ENCODE measurements around the gene TSR3. TPM values are rescaled to one million over a fixed set of nuclear protein-coding genes. Genes with fewer than 3 reads are reported as not detected.

TSR3 gene
- total RNA-seq, 2 donors from 2014 or later = 70.5 to 98.8 TPM

GRCh38 chr16:1333854-1334700 is 17.6 kb downstream of the TSR3 start:
- DNase-seq (no peak), ATAC-seq (no peak)
- H3K36me3 ChIP-seq (replicated peaks in 1 of 2; ENCODE audit: insufficient read depth in 1 of 2, low read depth in 2 of 2) = no peaks in the 10 kb centered on the region
- H3K4me1 ChIP-seq = peaks cover 41% of the 10 kb centered on the region
- H3K9me3 ChIP-seq = no peaks in the 10 kb centered on the region
- intact Hi-C loops (cut with DNase I) = no loop called here
- H3K27ac ChIP-seq = no peak overlapping the region
- H3K4me3 ChIP-seq = no peak overlapping the region
- WGBS, 2 donors = 0 to 1% methylated on average over 9 to 49 of the region's 78 CpGs
- TF ChIP-seq CTCF (IDR thresholded peaks at IDR 0.05) (no peak), POLR2A (IDR thresholded peaks at IDR 0.05) (no peak)
- peaks cover 8 to 28% of the 10 kb centered on the region in 2 donors for H3K27me3 ChIP-seq

- H3K9me3 ChIP-seq = no peaks in the 10 kb centered on the region
- 1% methylated on average over 75 of the region's 83 CpGs; no CpG with 5 or more reads in 1 of the 2 donors for WGBS, 2 donors
- DNase-seq (peak; percentile 43 to 55 (median 48)), ATAC-seq (peak; percentile 54)
- TF ChIP-seq POLR2A (IDR thresholded peaks at IDR 0.05) (no peak), CTCF (IDR thresholded peaks at IDR 0.05) (no peak)
- intact Hi-C loops (cut with DNase I) = no loop called here
- peaks cover 8 to 28% of the 10 kb centered on the region in 2 donors for H3K27me3 ChIP-seq
- H3K27ac ChIP-seq = no peak within 1 kb of the TSS
- H3K4me3 ChIP-seq = no peak within 1 kb of the TSS
- H3K4me1 ChIP-seq = peaks cover 41% of the 10 kb centered on the region
- H3K36me3 ChIP-seq (replicated peaks in 1 of 2; ENCODE audit: insufficient read depth in 1 of 2, low read depth in 2 of 2) = no peaks in the 10 kb centered on the region
Measured at GRCh38 chr16:1333149-1333812, 18.4 kb downstream of the TSR3 start, which contains the start of gene BAIAP3. Gene BAIAP3, plus strand, starts transcription at chr16:1333645. Its CDS starts 4,905 bp downstream, at chr16:1338550.

GRCh38 chr16:1332618-1333148 is 19.0 kb downstream of the TSR3 start:
- Histone ChIP-seq H3K4me1 (peaks cover 37% of the 10 kb centered on the region), H3K4me3 (no peak overlapping the region), H3K27me3 (peaks cover 8 to 28% of the 10 kb centered on the region in 2 donors), H3K27ac (no peak overlapping the region), H3K9me3 (no peaks in the 10 kb centered on the region), H3K36me3 (replicated peaks in 1 of 2; ENCODE audit: insufficient read depth in 1 of 2, low read depth in 2 of 2) (no peaks in the 10 kb centered on the region)
- intact Hi-C loops (cut with DNase I) = no loop called here
- DNase-seq (no peak), ATAC-seq (no peak)
- TF ChIP-seq CTCF (IDR thresholded peaks at IDR 0.05) (no peak), POLR2A (IDR thresholded peaks at IDR 0.05) (no peak)
- WGBS, 2 donors = 16% methylated on average over 26 of the region's 26 CpGs; no CpG with 5 or more reads in 1 of the 2 donors

- DNase-seq (peak; percentile 79 to 94 (median 86)), ATAC-seq (peak; percentile 74)
- 13% methylated on average over 34 of the region's 34 CpGs; no CpG with 5 or more reads in 1 of the 2 donors for WGBS, 2 donors
- Histone ChIP-seq H3K4me3 (no peak overlapping the region), H3K27me3 (peaks cover 8 to 28% of the 10 kb centered on the region in 2 donors), H3K36me3 (replicated peaks in 1 of 2; ENCODE audit: insufficient read depth in 1 of 2, low read depth in 2 of 2) (no peaks in the 10 kb centered on the region), H3K9me3 (no peaks in the 10 kb centered on the region), H3K4me1 (peaks cover 35% of the 10 kb centered on the region), H3K27ac (no peak overlapping the region)
- TF ChIP-seq POLR2A (IDR thresholded peaks at IDR 0.05) (peak in 1 of 3 donors; percentile 24), CTCF (IDR thresholded peaks at IDR 0.05) (no peak)
- intact Hi-C loops (cut with DNase I) = no loop called here
Measured at GRCh38 chr16:1331712-1332617, 19.7 kb downstream of the TSR3 start.

Measured in body of pancreas (tissue), 4 donors.